CD4-positive, alpha-beta T cell (primary cell): ENCODE results near the gene GALNTL6. TPM values are rescaled to one million over a fixed set of nuclear protein-coding genes. Genes with fewer than 3 reads are reported as not detected.

Experiments
- ATAC-seq: fragments of 200-7000 bp; cut with Tn5 transposase; one replicate; pipeline ENCODE4 v1.10.0; 2022; ENCODE audit warnings: mild to moderate bottlenecking; ENCODE audit not compliant: poor library complexity
- CTCF ChIA-PET: fragments of 350-600 bp; sonication (Branson Sonifier 250); formaldehyde crosslinking; loops from one replicate; lab custom pipeline; 2021; ENCODE audit warnings: antibody characterized with exemption, inconsistent platforms; lab: Charles Lee
- POLR2A ChIA-PET: fragments of 350-600 bp; sonication (Branson Sonifier 250); formaldehyde crosslinking; loops from one replicate; lab custom pipeline; 2021; ENCODE audit warnings: antibody characterized with exemption, inconsistent platforms; lab: Charles Lee
- DNase-seq, 14 experiments: peaks; one replicate each; pipeline ENCODE4 v3.0.0-alpha.2; 2013 to 2020; ENCODE audit warnings: mixed read lengths in 2 of 14
- H3K27ac ChIP-seq, 2 donors: one replicate each; pipeline versions ENCODE4 v1.5.1 to v1.7.0; 2013; ENCODE audit warnings: low read length in 2 of 2, low read depth in 1 of 2, mild to moderate bottlenecking in 1 of 2
- H3K27me3 ChIP-seq, 2 experiments: 1 replicate in 1 of 2; 2 replicates in 1 of 2; pipeline versions ENCODE4 v1.6.1 to v1.7.0; 2013; ENCODE audit warnings: low read length in 2 of 2, control low read depth in 1 of 2, mild to moderate bottlenecking in 1 of 2, moderate library complexity in 1 of 2; ENCODE audit not compliant: insufficient read depth in 2 of 2, control insufficient read depth in 1 of 2
- H3K36me3 ChIP-seq: one replicate; pipeline ENCODE4 v1.6.1; 2013; ENCODE audit warnings: low read length, control low read depth; ENCODE audit not compliant: insufficient read depth
- H3K4me1 ChIP-seq: one replicate; pipeline ENCODE4 v1.6.1; 2013; ENCODE audit warnings: low read length, control low read depth; ENCODE audit not compliant: insufficient read depth
- H3K4me3 ChIP-seq: one replicate; pipeline ENCODE4 v1.5.1; 2013; ENCODE audit warnings: mild to moderate bottlenecking, low read length, moderate library complexity
- H3K9me3 ChIP-seq, 2 experiments: 1 replicate in 1 of 2; 2 replicates in 1 of 2; pipeline versions ENCODE4 v1.6.1 to v1.7.0; 2013; ENCODE audit warnings: low read length in 2 of 2, mild to moderate bottlenecking in 2 of 2, control low read depth in 1 of 2, moderate library complexity in 1 of 2; ENCODE audit not compliant: control insufficient read depth in 1 of 2, insufficient read depth in 1 of 2
- H3K27ac Mint-ChIP-seq: one replicate; pipeline ENCODE4 v1.8.0; 2020; ENCODE audit warnings: mixed read lengths
- H3K27me3 Mint-ChIP-seq: one replicate; pipeline ENCODE4 v1.8.0; 2021; ENCODE audit warnings: mixed read lengths
- H3K36me3 Mint-ChIP-seq: one replicate; pipeline ENCODE4 v1.8.0; 2021; ENCODE audit warnings: low read depth, mixed read lengths
- H3K4me1 Mint-ChIP-seq: one replicate; pipeline ENCODE4 v1.8.0; 2021; ENCODE audit warnings: low read depth, mixed read lengths
- H3K4me3 Mint-ChIP-seq: one replicate; pipeline ENCODE4 v1.8.0; 2020; ENCODE audit warnings: mild to moderate bottlenecking, mixed read lengths
- H3K9me3 Mint-ChIP-seq: one replicate; pipeline ENCODE4 v1.8.0; 2020; ENCODE audit warnings: mixed read lengths
- CTCF ChIP-seq: fragments of 200-600 bp; IDR thresholded peaks from one replicate; pipeline ENCODE4 v1.8.0; 2022; ENCODE audit warnings: antibody characterized with exemption, mild to moderate bottlenecking
- intact Hi-C, 2 experiments: fragments of 100-400 bp; cut with DNase I in 1 of 2; cut with micrococcal nuclease in 1 of 2; formaldehyde crosslinking; loops; one replicate each; pipeline versions ENCODE4 v1.15.1 to v1.9.0; 2023 to 2025; cut with DNase I, micrococcal nuclease
- total RNA-seq, 174 experiments: library from RNA in 2 of 174; stranded (reverse) in 2 of 174; gene quantifications; one replicate each; pipeline ENCODE4 v1.2.3 and lab custom pipeline; 2021 to 2026

GALNTL6 gene
- total RNA-seq, 2 experiments from 2014 or later: not detected

GRCh38 chr4:172813359-172813923, 1000.2 kb downstream of the GALNTL6 start:
- ATAC-seq (no peak), DNase-seq (no peak)
- Mint-ChIP-seq H3K27ac (no peak overlapping the region), H3K36me3 (no peaks in the 10 kb centered on the region), H3K4me1 (no peaks in the 10 kb centered on the region), H3K27me3 (peaks cover 4% of the 10 kb centered on the region), H3K4me3 (no peak overlapping the region), H3K9me3 (no peaks in the 10 kb centered on the region)
- ChIA-PET CTCF (no interaction called here), POLR2A (no interaction called here)
- Histone ChIP-seq H3K27me3 (no peaks in the 10 kb centered on the region), H3K27ac (no peak overlapping the region), H3K4me1 (no peaks in the 10 kb centered on the region), H3K36me3 (no peaks in the 10 kb centered on the region), H3K9me3 (no peaks in the 10 kb centered on the region), H3K4me3 (no peak overlapping the region)
- no peak for TF ChIP-seq CTCF
- intact Hi-C loops: no loop called here

GRCh38 chr4:172815499-172816164, 1002.4 kb downstream of the GALNTL6 start:
- Histone ChIP-seq H3K27me3 (no peaks in the 10 kb centered on the region), H3K27ac (no peak overlapping the region), H3K9me3 (no peaks in the 10 kb centered on the region), H3K4me3 (no peak overlapping the region), H3K36me3 (no peaks in the 10 kb centered on the region), H3K4me1 (no peaks in the 10 kb centered on the region)
- H3K4me1 Mint-ChIP-seq: no peaks in the 10 kb centered on the region
- DNase-seq (no peak), ATAC-seq (no peak)
- intact Hi-C loops: no loop called here
- CTCF ChIA-PET: no interaction called here
- no peaks in the 10 kb centered on the region for H3K36me3 Mint-ChIP-seq
- POLR2A ChIA-PET: no interaction called here
- peaks cover 6% of the 10 kb centered on the region for H3K27me3 Mint-ChIP-seq
- H3K4me3 Mint-ChIP-seq: no peak overlapping the region
- H3K9me3 Mint-ChIP-seq: no peaks in the 10 kb centered on the region
- no peak overlapping the region for H3K27ac Mint-ChIP-seq
- TF ChIP-seq CTCF: no peak

GRCh38 chr4:172818901-172819300, 1005.7 kb downstream of the GALNTL6 start:
- no peaks in the 10 kb centered on the region for H3K9me3 ChIP-seq
- ATAC-seq (no peak), DNase-seq (no peak)
- no peaks in the 10 kb centered on the region for H3K4me1 Mint-ChIP-seq
- CTCF ChIA-PET: no interaction called here
- H3K4me3 Mint-ChIP-seq: no peak overlapping the region
- no peak for TF ChIP-seq CTCF
- peaks cover 8% of the 10 kb centered on the region for H3K27me3 Mint-ChIP-seq
- H3K27ac ChIP-seq: no peak overlapping the region
- no peaks in the 10 kb centered on the region for H3K9me3 Mint-ChIP-seq
- intact Hi-C loops: no loop called here
- H3K4me3 ChIP-seq: no peak overlapping the region
- POLR2A ChIA-PET: no interaction called here
- no peaks in the 10 kb centered on the region for H3K36me3 Mint-ChIP-seq
- no peaks in the 10 kb centered on the region for H3K4me1 ChIP-seq
- H3K27me3 ChIP-seq: no peaks in the 10 kb centered on the region
- H3K27ac Mint-ChIP-seq: no peak overlapping the region
- H3K36me3 ChIP-seq: no peaks in the 10 kb centered on the region
